Endothelial cell of umbilical vein (primary cell): Measurements from ENCODE around the gene LRRC8C. TPM values are rescaled to one million over a fixed set of nuclear protein-coding genes. Genes with fewer than 3 reads are reported as not detected.

Source experiments
- BruUV-seq: library from RNA; stranded (reverse); fragments of 400-500 nt; replicated peaks from 2 replicates; lab custom pipeline; 2021; lab: Mats Ljungman, UMichigan
- CTCF ChIA-PET: fragments of 300-600, 350-600 bp; sonication (Branson Sonifier 250); formaldehyde crosslinking; loops from one replicate; lab custom pipeline; 2021; ENCODE audit warnings: antibody characterized with exemption, inconsistent platforms; lab: Charles Lee
- POLR2A ChIA-PET: fragments of 300-600, 350-600 bp; sonication (Branson Sonifier 250); formaldehyde crosslinking; loops from one replicate; lab custom pipeline; 2021; ENCODE audit warnings: antibody characterized with exemption, inconsistent platforms; lab: Charles Lee
- DNase-seq: peaks from one replicate; pipeline ENCODE4 v3.0.0-alpha.2; 2011; ENCODE audit warnings: low read depth, low spot score
- FAIRE-seq: peaks from 2 replicates; lab custom pipeline; 2011; peaks lifted over from hg19 to GRCh38; lab: Jason Lieb, UNC
- H2AFZ ChIP-seq: 2 replicates; pipeline ENCODE4 v1.6.0; 2012; ENCODE audit warnings: low read depth, low read length, control low read depth, inconsistent platforms
- H3K27ac ChIP-seq: 2 replicates; pipeline ENCODE4 v1.5.1; 2011; ENCODE audit warnings: low read depth, mild to moderate bottlenecking, control low read depth, low read length, moderate library complexity; ENCODE audit not compliant: insufficient read depth
- H3K27me3 ChIP-seq, 2 experiments: 2 replicates each; pipeline versions ENCODE4 v1.6.0 to v1.6.1; 2011; ENCODE audit warnings: low read length in 2 of 2, mixed read lengths in 1 of 2; ENCODE audit not compliant: control insufficient read depth in 2 of 2, insufficient read depth in 2 of 2
- H3K36me3 ChIP-seq, 2 experiments: 2 replicates in 1 of 2; 3 replicates in 1 of 2; pipeline ENCODE4 v1.5.1; 2011; ENCODE audit warnings: low read length in 2 of 2, mild to moderate bottlenecking in 1 of 2, moderate library complexity in 1 of 2; ENCODE audit not compliant: control insufficient read depth in 2 of 2, insufficient read depth in 2 of 2; ENCODE audit errors: extremely low read depth in 1 of 2
- H3K4me1 ChIP-seq: 3 replicates; pipeline ENCODE4 v1.5.1; 2011; ENCODE audit warnings: mild to moderate bottlenecking, low read length; ENCODE audit not compliant: control insufficient read depth, insufficient read depth; ENCODE audit errors: extremely low read depth
- H3K4me2 ChIP-seq: 2 replicates; pipeline ENCODE4 v1.6.1; 2011; ENCODE audit warnings: low read length, control low read depth, mixed read lengths; ENCODE audit not compliant: insufficient read depth
- H3K4me3 ChIP-seq, 3 experiments: fragments of 200-600 bp in 1 of 3; sonication (generic), shearing (Covaris generic) in 1 of 3; replicated peaks in 1 of 3; 2 replicates each; pipeline ENCODE4 v1.5.1; 2011 to 2016; ENCODE audit warnings: control low read depth in 3 of 3, low read length in 3 of 3, mild to moderate bottlenecking in 2 of 3, inconsistent platforms in 1 of 3, low read depth in 1 of 3, moderate library complexity in 1 of 3; ENCODE audit not compliant: insufficient read depth in 1 of 3
- H3K79me2 ChIP-seq: 2 replicates; pipeline ENCODE4 v1.6.0; 2012; ENCODE audit warnings: low read length, inconsistent platforms; ENCODE audit not compliant: control insufficient read depth, insufficient read depth
- H3K9ac ChIP-seq: replicated peaks from 2 replicates; pipeline ENCODE3; 2011; ENCODE audit warnings: low read length, control low read depth; ENCODE audit not compliant: insufficient read depth; ENCODE audit errors: extremely low read depth
- H3K9me1 ChIP-seq: replicated peaks from 3 replicates; pipeline ENCODE4 v1.6.0; 2011; ENCODE audit warnings: mild to moderate bottlenecking, low read length; ENCODE audit not compliant: control insufficient read depth, insufficient read depth; ENCODE audit errors: extremely low read depth
- H3K9me3 ChIP-seq: replicated peaks from 2 replicates; pipeline ENCODE4 v1.5.1; 2012; ENCODE audit warnings: low read length, inconsistent platforms; ENCODE audit not compliant: control insufficient read depth, insufficient read depth
- H4K20me1 ChIP-seq: replicated peaks from 2 replicates; pipeline ENCODE3; 2011; ENCODE audit warnings: mild to moderate bottlenecking, low read length; ENCODE audit not compliant: control insufficient read depth, insufficient read depth; ENCODE audit errors: extremely low read depth
- EZH2 ChIP-seq: IDR thresholded peaks from 2 replicates; pipeline ENCODE4 v1.6.1; 2012; ENCODE audit warnings: borderline replicate concordance, low read depth, mild to moderate bottlenecking, moderate library complexity, low read length, inconsistent platforms; ENCODE audit not compliant: severe bottlenecking
- FOS ChIP-seq: IDR thresholded peaks from 2 replicates; pipeline ENCODE4 v1.6.1; 2011; ENCODE audit warnings: mild to moderate bottlenecking, low read length, moderate library complexity, borderline replicate concordance; ENCODE audit not compliant: insufficient read depth
- GATA2 ChIP-seq: IDR thresholded peaks from 2 replicates; pipeline ENCODE4 v1.7.0; 2011; ENCODE audit warnings: low read depth, mild to moderate bottlenecking, moderate library complexity, mixed read lengths, low read length; ENCODE audit not compliant: insufficient read length, insufficient read depth
- JUN ChIP-seq: IDR thresholded peaks from 2 replicates; pipeline ENCODE4 v1.6.1; 2011; ENCODE audit warnings: borderline replicate concordance, low read depth; ENCODE audit not compliant: insufficient read length, insufficient read depth
- MAX ChIP-seq: IDR thresholded peaks from 2 replicates; pipeline ENCODE4 v1.6.1; 2011; ENCODE audit not compliant: insufficient read depth, insufficient read length
- MYC ChIP-seq: IDR thresholded peaks from one replicate; pipeline ENCODE4 v1.6.1; 2011; ENCODE audit warnings: mild to moderate bottlenecking, low read depth, low read length
- POLR2A ChIP-seq: IDR thresholded peaks from 2 replicates; pipeline ENCODE4 v1.6.1; 2012; ENCODE audit warnings: low read depth, mild to moderate bottlenecking, control low read depth, low read length
- POLR2AphosphoS5 ChIP-seq: IDR thresholded peaks from 2 replicates; pipeline ENCODE4 v1.6.1; 2012; ENCODE audit warnings: low read depth, mild to moderate bottlenecking, control low read depth, low read length, moderate library complexity; ENCODE audit not compliant: insufficient read depth
- dilution Hi-C: fragments of 300-500 bp; cut with MboI; formaldehyde crosslinking; loops from one replicate; pipeline ENCODE4 v1.15.0; 2019; ENCODE audit warnings: low sequenced_read_pairs; ENCODE audit not compliant: extremely low pct_ligation_motif_present
- intact Hi-C: fragments of 100-400 bp; cut with micrococcal nuclease; formaldehyde crosslinking; loops from one replicate; pipeline ENCODE4 v1.10.0; 2022
- polyA plus RNA-seq, 4 experiments: library from polyadenylated mRNA; depleted of rRNA in 3 of 4; stranded (reverse) in 3 of 4; unstranded in 1 of 4; fragments of >200 nt; gene quantifications; 2 replicates each; pipeline versions ENCODE4 v1.2.1 to v1.2.3, GENCODE V29; 2011 to 2012; ENCODE audit warnings: missing spikeins in 1 of 4
- total RNA-seq: library from RNA; stranded (reverse); gene quantifications from 2 replicates; pipeline ENCODE4 v1.2.3, GENCODE V29; 2021
- TF ChIP-seq, protein P1 (sequence below), 2 donors: IDR thresholded peaks; 1 replicate in 1 of 2; 2 replicates in 1 of 2; pipeline ENCODE4 v1.5.1; 2011; ENCODE audit warnings: low read length in 2 of 2, mild to moderate bottlenecking in 2 of 2, moderate library complexity in 2 of 2, control low read depth in 1 of 2, inconsistent platforms in 1 of 2, low read depth in 1 of 2; ENCODE audit not compliant: insufficient read depth in 1 of 2; ENCODE audit errors: extremely low read depth in 1 of 2

LRRC8C gene
- total and polyA plus RNA-seq, 2 donors (not counting 3 experiments of a cell fraction or from before 2014, with no cell fraction given), result 33.6 to 51.5 TPM

- POLR2A ChIA-PET, result interaction anchor here (0.7 kb wide), 1 partner anchor 332 kb away, joined by 3 read pairs; no protein-coding TSS in a partner anchor
- no TSS peak for BruUV-seq
- intact Hi-C loops (loop anchor here (5.0 kb wide), 1 partner anchor 257 kb away; no protein-coding TSS in a partner anchor), dilution Hi-C loops (no loop called here)
- no peak overlapping the region for H2AFZ ChIP-seq
- CTCF ChIA-PET, result interaction anchor here (0.5 to 10.8 kb wide), 5 partner anchors 130 to 375 kb away, joined by 3 to 230 read pairs (median 4); no protein-coding TSS in a partner anchor
- no peak overlapping the region for H3K9ac ChIP-seq
- H3K27ac ChIP-seq, result no peak overlapping the region
- H3K4me1 ChIP-seq, result peaks cover 8% of the 10 kb centered on the region
- no peaks in the 10 kb centered on the region for H3K27me3 ChIP-seq
- no peak overlapping the region for H3K4me3 ChIP-seq
- no peaks in the 10 kb centered on the region for H3K36me3 ChIP-seq
- no peaks in the 10 kb centered on the region for H3K9me3 ChIP-seq
- FAIRE-seq, result no peak
- H3K4me2 ChIP-seq, result no peak overlapping the region
- peaks cover 20% of the 10 kb centered on the region for H3K79me2 ChIP-seq
- H3K9me1 ChIP-seq, result no peaks in the 10 kb centered on the region
- no peak for TF ChIP-seq MAX
- no peak for DNase-seq
- H4K20me1 ChIP-seq, result no peaks in the 10 kb centered on the region
Observed at GRCh38 chr1:89630048-89630447, 2.9 kb upstream of the LRRC8C start.

- peaks cover 35% of the 10 kb centered on the region for H3K79me2 ChIP-seq
- dilution Hi-C loops, result no loop called here
- intact Hi-C loops, result loop anchor here (1.0 to 5.0 kb wide), 2 partner anchors 78 to 255 kb away; no protein-coding TSS in a partner anchor
- no peak for TF ChIP-seq MAX
- TF ChIP-seq EZH2, result no peak
- TF ChIP-seq, protein P1, sequence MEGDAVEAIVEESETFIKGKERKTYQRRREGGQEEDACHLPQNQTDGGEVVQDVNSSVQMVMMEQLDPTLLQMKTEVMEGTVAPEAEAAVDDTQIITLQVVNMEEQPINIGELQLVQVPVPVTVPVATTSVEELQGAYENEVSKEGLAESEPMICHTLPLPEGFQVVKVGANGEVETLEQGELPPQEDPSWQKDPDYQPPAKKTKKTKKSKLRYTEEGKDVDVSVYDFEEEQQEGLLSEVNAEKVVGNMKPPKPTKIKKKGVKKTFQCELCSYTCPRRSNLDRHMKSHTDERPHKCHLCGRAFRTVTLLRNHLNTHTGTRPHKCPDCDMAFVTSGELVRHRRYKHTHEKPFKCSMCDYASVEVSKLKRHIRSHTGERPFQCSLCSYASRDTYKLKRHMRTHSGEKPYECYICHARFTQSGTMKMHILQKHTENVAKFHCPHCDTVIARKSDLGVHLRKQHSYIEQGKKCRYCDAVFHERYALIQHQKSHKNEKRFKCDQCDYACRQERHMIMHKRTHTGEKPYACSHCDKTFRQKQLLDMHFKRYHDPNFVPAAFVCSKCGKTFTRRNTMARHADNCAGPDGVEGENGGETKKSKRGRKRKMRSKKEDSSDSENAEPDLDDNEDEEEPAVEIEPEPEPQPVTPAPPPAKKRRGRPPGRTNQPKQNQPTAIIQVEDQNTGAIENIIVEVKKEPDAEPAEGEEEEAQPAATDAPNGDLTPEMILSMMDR (IDR thresholded peaks at IDR 0.05; ENCODE audit: extremely low read depth in 1 of 2, insufficient read depth in 1 of 2, low read depth in 1 of 2, low read length in 2 of 2), result no peak
- no peak for TF ChIP-seq POLR2A
- no peak for TF ChIP-seq JUN
- TF ChIP-seq GATA2, result no peak
- no peak for TF ChIP-seq MYC
- no peak for TF ChIP-seq FOS
- TF ChIP-seq POLR2AphosphoS5, result no peak
- H3K9ac ChIP-seq, result peak overlapping the region; percentile 99
- no peaks in the 10 kb centered on the region for H3K9me3 ChIP-seq
- peak overlapping the region; percentile 74 for H2AFZ ChIP-seq
- H3K4me3 ChIP-seq, result peak overlapping the region; percentile 48 to 72 (median 67)
- no TSS peak for BruUV-seq
- FAIRE-seq (no peak), DNase-seq (peak; percentile 15)
- no peaks in the 10 kb centered on the region for H3K36me3 ChIP-seq
- H3K4me2 ChIP-seq, result peak overlapping the region; percentile 89
- ChIA-PET CTCF (interaction anchor here (1.0 to 10.8 kb wide), 20 partner anchors 10 to 149 kb away, joined by 3 to 230 read pairs (median 5); no protein-coding TSS in a partner anchor), POLR2A (interaction anchor here (0.7 to 2.6 kb wide), 2 partner anchors 125 to 131 kb away, joined by 3 to 16 read pairs; no protein-coding TSS in a partner anchor)
- H4K20me1 ChIP-seq, result no peaks in the 10 kb centered on the region
- H3K27me3 ChIP-seq, result no peaks in the 10 kb centered on the region
- peaks cover 26% of the 10 kb centered on the region for H3K4me1 ChIP-seq
- peak overlapping the region; percentile 97 for H3K27ac ChIP-seq
- no peaks in the 10 kb centered on the region for H3K9me1 ChIP-seq
Observed at GRCh38 chr1:89631816-89632656, 884 bp upstream of the LRRC8C start.
